HG03095 (cell line): Measurements from ENCODE around the gene ZNF239.
"Not testable (repeated sequence)": the region's sequence is repeated elsewhere in the genome, so short reads cannot be mapped to it uniquely, and the experiment has no call there.

Experiments used
- ATAC-seq: cut with Tn5 transposase; IDR thresholded peaks from one replicate; pipeline ENCODE4 v1.9.1; 2021; ENCODE audit warnings: moderate library complexity; ENCODE audit not compliant: unreplicated experiment

ZNF239 gene

DNA sequence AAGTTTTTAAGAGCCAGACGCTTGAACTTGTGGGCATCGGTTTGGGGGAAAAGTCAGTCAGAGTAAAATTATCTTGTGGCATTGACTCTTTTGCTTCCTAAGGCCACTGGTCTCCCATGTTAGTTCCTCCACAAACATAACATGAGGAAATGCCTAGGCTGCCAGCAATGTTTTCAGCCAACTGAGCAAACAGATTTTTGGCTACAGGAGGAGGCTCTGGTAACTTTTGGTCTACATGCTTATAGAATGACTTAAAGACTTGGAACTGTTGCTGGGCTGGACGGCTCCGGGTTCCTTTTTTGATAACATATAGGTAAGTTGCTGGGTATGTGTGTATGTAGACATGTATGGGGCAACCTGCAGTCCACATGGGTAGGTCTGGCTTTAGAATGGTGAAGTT lies 9.6 kb upstream of the ZNF239 start:
- no peak for ATAC-seq

DNA sequence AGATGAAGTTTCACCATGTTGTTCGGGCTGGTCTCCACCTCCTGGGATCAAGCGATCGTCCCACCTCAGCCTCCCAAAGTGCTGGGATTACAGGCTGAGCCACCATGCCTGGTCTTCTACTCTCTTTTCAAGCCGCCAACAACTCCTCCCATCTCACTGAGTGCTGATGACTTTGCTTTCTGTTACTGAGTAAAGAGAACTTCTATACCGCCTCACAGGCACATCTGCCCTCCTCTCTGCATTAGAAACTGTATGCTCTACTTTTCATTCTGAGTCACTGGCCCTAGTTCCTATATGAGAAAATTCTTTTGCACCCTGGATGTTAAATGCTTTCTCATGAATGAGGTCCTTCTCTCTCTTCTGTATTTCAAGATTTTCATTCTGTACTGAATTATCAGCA lies 2.2 kb upstream of the ZNF239 start:
- ATAC-seq: no peak

DNA sequence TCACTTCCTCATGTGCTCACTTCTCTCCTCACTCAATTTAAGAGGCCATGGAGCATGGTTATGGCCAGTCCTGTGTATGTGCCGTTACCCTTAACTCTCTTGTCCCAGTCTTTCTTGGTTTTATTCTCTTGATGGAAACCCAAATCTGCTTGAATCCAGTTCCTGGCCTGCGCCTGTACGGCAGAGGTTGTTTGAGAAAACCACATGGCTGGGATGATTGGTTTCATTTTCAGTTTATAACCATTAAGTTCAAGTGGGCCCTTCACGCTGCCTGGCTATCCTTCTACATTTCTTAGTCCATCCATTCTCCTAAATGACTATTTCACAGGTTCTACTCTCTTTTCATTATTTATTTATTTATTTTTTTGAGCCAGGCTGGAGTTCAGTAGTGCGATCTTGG lies 1.6 kb upstream of the ZNF239 start:
- no peak for ATAC-seq

DNA sequence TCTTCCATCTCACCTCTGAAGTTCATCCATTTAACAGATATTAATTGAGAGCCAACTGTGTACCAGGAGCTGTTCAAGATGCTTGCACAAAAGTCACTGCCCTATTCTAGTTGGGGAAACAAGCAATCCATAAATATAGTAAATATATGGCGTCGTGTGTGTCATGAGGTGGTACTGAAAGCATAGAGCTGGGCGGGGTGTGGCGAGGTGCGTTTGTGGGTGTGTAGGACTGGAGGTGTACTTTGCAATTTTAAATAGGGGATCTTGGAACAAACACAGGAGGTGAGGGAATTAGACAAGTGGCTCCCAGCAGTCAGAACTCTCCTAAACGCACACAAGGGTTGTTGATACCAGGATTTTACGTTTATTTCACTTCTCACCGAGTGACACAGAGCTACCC lies 490 bp upstream of the ZNF239 start:
- no peak for ATAC-seq

GRCh38 chr10:43573250-43574000 lies 991 bp downstream of the ZNF239 start:
- no peak for ATAC-seq

DNA sequence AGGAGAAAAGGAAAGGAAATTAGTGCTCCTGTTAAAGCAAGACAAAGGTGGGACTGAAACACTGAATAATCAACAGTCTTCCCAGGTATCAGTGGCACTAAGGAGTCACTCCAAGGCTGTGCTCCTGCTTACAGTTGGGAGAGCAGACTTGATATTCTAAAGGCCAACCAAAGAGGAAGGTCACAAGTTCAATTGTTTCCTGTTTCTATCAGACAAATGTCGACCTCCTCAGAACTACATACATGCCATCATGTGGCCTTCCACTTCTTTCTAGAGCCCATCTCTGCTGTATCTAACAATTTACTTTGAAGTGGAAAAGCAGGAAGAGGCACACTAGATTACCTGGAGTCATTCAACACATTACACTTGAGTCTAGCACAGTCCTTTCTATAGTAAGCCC lies 3.4 kb downstream of the ZNF239 start:
- ATAC-seq: no peak

- no peak for ATAC-seq
Observed at GRCh38 chr10:43569681-43570080, 4.7 kb downstream of the ZNF239 start.

GRCh38 chr10:43557214-43557613 lies 17.2 kb downstream of the ZNF239 start:
- ATAC-seq: no peak

GRCh38 chr10:43543746-43544145 lies 30.7 kb downstream of the ZNF239 start:
- ATAC-seq: not testable (repeated sequence)

GRCh38 chr10:43524434-43525247 lies 49.8 kb downstream of the ZNF239 start:
- no peak for ATAC-seq
